Measurements from ENCODE around the gene SIGLEC7.

SIGLEC7 gene

DNA sequence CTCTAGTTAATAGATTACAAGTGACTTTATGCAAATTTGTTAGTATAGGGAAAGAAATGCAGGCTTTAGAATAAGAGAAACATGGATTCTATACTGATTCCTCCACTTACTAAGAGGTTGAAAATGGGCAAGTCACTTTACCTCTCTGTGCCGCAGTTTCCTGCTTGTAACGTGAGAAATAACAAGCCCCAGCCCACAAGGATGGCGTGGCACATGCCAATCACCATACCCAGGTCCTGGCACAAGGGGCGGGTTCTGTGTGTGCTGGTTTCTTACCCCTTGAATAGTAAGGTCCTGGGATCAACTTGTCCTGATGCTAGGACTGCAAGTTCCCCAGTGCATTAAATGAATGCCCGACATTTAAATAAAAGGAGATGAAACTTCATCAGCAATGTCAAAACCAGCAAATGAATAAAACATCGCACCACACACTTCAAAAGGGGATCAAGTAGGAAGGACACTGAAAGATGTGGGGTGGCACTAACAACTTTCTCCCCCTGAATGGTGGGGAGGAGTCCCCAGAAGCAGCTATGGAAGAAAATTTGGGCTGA, 25.3 kb upstream of the SIGLEC7 start:
- TF ChIP-seq CTCF (IDR thresholded peaks at IDR 0.05; ENCODE audit: borderline replicate concordance, insufficient read depth, low read depth, low read length) = no peak
- no peak overlapping the region for H3K4me3 ChIP-seq (ENCODE audit: low read depth, low read length)

DNA sequence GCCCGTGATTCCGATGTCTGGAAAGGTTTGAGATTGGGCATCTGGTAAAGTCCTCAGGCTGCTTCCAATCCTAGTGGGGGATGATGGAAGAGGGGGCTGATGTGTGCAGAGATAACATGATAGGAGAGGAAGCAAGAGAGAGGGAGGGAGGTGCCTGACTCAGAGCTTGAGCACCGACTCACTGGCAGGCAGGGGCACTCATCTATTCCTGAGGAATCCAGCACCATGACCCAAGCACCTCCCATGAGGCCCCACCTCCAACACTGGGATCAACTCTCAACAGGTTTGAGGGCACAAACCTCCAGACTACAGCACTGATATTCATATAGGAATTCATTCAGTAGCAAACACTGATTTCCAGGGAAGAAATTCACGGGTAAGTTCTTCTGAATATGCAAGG, 23.0 kb upstream of the SIGLEC7 start:
- no peak overlapping the region for H3K4me3 ChIP-seq (ENCODE audit: low read depth, low read length)
- no peak for TF ChIP-seq CTCF (IDR thresholded peaks at IDR 0.05; ENCODE audit: borderline replicate concordance, insufficient read depth, low read depth, low read length)

GRCh38 chr19:51119611-51120010, 22.5 kb upstream of the SIGLEC7 start:
- H3K4me3 ChIP-seq (ENCODE audit: low read depth, low read length) = no peak overlapping the region
- no peak for TF ChIP-seq CTCF (IDR thresholded peaks at IDR 0.05; ENCODE audit: borderline replicate concordance, insufficient read depth, low read depth, low read length)

DNA sequence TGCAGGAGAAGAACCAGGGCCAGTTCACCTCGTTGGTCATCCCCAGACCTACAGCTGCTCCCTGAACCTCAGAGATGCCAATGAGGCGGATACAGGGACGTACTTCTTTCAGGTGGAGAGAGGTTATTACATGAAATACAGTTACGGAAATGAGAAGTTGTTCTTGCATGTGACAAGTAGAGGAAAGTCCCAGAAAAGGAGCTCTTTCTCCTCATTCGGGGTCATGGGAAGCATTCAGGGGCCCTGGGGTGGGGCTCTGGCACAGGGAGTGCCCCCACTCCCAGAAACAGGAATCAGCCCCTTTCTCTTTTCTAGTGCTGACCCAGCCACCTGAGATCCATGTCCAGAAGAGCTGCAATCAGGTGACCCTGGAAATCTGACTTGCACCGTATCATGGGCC, 21.9 kb upstream of the SIGLEC7 start:
- no peak overlapping the region for H3K4me3 ChIP-seq (ENCODE audit: low read depth, low read length)
- TF ChIP-seq CTCF (IDR thresholded peaks at IDR 0.05; ENCODE audit: borderline replicate concordance, insufficient read depth, low read depth, low read length) = no peak

DNA sequence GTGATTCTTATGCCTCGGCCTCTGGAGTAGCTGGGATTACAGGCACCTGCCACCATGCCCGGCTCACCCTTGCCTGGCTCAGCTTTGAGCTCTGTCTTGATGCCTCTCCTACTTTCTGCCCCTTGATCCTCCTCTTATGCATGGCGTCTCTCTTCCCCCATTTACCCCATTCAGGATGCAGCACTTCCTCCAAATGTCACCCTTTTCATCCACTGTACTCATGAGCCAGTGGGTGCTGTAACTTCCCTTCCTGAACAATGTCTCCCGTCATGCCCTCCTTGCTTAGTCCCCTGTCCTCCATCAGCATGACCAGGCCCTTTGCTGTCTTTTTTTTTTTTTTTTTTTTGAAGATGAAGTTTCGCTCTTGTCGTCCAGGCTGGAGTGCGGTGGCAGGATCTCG, 20.8 kb upstream of the SIGLEC7 start:
- H3K4me3 ChIP-seq (ENCODE audit: low read depth, low read length) = no peak overlapping the region
- TF ChIP-seq CTCF (IDR thresholded peaks at IDR 0.05; ENCODE audit: borderline replicate concordance, insufficient read depth, low read depth, low read length) = no peak

GRCh38 chr19:51122112-51122981, 19.8 kb upstream of the SIGLEC7 start:
- TF ChIP-seq CTCF (IDR thresholded peaks at IDR 0.05; ENCODE audit: borderline replicate concordance, insufficient read depth, low read depth, low read length) = no peak
- no peak overlapping the region for H3K4me3 ChIP-seq (ENCODE audit: low read depth, low read length)

- H3K4me3 ChIP-seq (ENCODE audit: low read depth, low read length) = no peak overlapping the region
- no peak for TF ChIP-seq CTCF (IDR thresholded peaks at IDR 0.05; ENCODE audit: borderline replicate concordance, insufficient read depth, low read depth, low read length)
These were observed 18.7 kb upstream of the SIGLEC7 start for GRCh38 chr19:51123381-51123800.
